ENCODE results near the gene FCRLB.
"Not testable (repeated sequence)": the region's sequence is repeated elsewhere in the genome, so short reads cannot be mapped to it uniquely, and the experiment has no call there.

DNA sequence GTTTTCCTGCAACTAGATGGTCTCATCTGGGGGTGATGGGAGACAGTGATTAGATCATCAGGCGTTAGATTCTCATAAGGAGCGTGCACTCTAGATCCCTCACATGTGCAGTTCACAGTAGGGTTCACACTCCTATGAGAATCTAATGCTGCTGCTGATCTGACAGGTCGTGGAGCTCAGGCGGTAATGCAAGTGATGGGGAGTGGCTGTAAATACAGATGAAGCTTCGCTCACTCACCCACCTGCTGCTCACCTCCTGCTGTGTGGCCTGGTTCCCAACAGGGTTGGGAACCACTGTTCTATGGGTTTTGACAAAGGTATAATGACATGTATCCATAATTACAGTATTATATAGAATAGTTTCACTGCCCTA, 48.3 kb downstream of the FCRLB start:
- TF ChIP-seq, protein P1, sequence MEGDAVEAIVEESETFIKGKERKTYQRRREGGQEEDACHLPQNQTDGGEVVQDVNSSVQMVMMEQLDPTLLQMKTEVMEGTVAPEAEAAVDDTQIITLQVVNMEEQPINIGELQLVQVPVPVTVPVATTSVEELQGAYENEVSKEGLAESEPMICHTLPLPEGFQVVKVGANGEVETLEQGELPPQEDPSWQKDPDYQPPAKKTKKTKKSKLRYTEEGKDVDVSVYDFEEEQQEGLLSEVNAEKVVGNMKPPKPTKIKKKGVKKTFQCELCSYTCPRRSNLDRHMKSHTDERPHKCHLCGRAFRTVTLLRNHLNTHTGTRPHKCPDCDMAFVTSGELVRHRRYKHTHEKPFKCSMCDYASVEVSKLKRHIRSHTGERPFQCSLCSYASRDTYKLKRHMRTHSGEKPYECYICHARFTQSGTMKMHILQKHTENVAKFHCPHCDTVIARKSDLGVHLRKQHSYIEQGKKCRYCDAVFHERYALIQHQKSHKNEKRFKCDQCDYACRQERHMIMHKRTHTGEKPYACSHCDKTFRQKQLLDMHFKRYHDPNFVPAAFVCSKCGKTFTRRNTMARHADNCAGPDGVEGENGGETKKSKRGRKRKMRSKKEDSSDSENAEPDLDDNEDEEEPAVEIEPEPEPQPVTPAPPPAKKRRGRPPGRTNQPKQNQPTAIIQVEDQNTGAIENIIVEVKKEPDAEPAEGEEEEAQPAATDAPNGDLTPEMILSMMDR (IDR thresholded peaks at IDR 0.05) = not testable (repeated sequence)
- TF ChIP-seq POLR2A (IDR thresholded peaks at IDR 0.05) = not testable (repeated sequence)
